Measurements from ENCODE around the gene LDLRAD3.

- no peak for TF ChIP-seq PATZ1 (CRISPR knock-in tag; IDR thresholded peaks at IDR 0.05; ENCODE audit: borderline replicate concordance)
- TF ChIP-seq ARNTL (CRISPR knock-in tag; IDR thresholded peaks at IDR 0.05; ENCODE audit: borderline replicate concordance, low read depth), result no peak
- no peak for TF ChIP-seq CSDC2 (CRISPR knock-in tag; IDR thresholded peaks at IDR 0.05)
- TF ChIP-seq CREB5 (CRISPR knock-in tag; IDR thresholded peaks at IDR 0.05; ENCODE audit: low read depth), result no peak
- TF ChIP-seq RARB (CRISPR knock-in tag; IDR thresholded peaks at IDR 0.05), result no peak
- TF ChIP-seq GLIS3 (CRISPR knock-in tag; IDR thresholded peaks at IDR 0.05), result no peak
- TF ChIP-seq ZNF8 (CRISPR knock-in tag; IDR thresholded peaks at IDR 0.05), result no peak
- no peak for TF ChIP-seq ZC3H10 (CRISPR knock-in tag; IDR thresholded peaks at IDR 0.05)
- no peak for TF ChIP-seq TCF4 (CRISPR knock-in tag; IDR thresholded peaks at IDR 0.05; ENCODE audit: borderline replicate concordance)
- TF ChIP-seq ZFP3 (CRISPR knock-in tag; IDR thresholded peaks at IDR 0.05), result no peak
Measured at GRCh38 chr11:36118084-36118483, 174.2 kb downstream of the LDLRAD3 start.

All from SK-N-SH treated with all-trans-retinoic acid at 6 μM for 48 hours (cell line).